Activated naive CD8-positive, alpha-beta T cell treated with anti-CD3 and anti-CD28 coated beads, Interleukin-2, amount 50 U/mL, for 24 hours (primary cell): Measurements from ENCODE around the gene PER1.

Experiments used
- ATAC-seq: fragments of 150-1000 bp; cut with Tn5 transposase; one replicate; pipeline ENCODE4 v1.10.0; 2021
- DNase-seq: peaks from one replicate; pipeline ENCODE4 v3.0.0; 2021
- H3K27ac Mint-ChIP-seq: one replicate; pipeline ENCODE4 v1.8.0; 2021; ENCODE audit warnings: mild to moderate bottlenecking, mixed read lengths
- H3K27me3 Mint-ChIP-seq: one replicate; pipeline ENCODE4 v1.8.0; 2021; ENCODE audit warnings: mixed read lengths
- H3K36me3 Mint-ChIP-seq: one replicate; pipeline ENCODE4 v1.8.0; 2021; ENCODE audit warnings: low read depth, mixed read lengths
- H3K4me1 Mint-ChIP-seq: one replicate; pipeline ENCODE4 v1.8.0; 2021; ENCODE audit warnings: mixed read lengths
- H3K4me3 Mint-ChIP-seq: one replicate; pipeline ENCODE4 v1.8.0; 2021; ENCODE audit warnings: mild to moderate bottlenecking, moderate library complexity, mixed read lengths
- H3K9me3 Mint-ChIP-seq: one replicate; pipeline ENCODE4 v1.8.0; 2021; ENCODE audit warnings: mixed read lengths

PER1 gene

DNA sequence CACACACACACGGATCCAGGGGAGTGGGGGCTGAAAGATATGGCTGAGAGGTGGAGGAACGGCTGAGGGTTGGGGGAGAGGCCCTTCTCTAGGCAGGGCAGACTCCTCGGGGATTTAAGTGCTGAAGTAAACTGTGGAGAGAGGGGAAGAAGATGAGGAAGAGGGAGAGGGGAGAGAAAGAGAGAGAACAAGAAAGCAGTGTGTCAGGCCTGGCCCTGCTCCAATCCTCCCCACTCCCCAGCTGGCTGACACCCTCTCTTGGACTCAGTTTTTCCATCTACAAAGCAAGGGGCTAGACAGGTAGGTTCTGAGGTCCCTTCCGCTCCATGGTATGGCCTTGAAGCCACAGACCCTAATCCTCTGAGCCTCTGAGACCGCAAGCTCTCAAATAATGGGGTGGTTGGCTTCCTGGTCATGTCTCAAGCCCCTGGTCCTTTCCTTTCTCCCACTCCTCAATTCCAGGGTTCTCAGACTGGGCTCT is 8.6 kb upstream of the PER1 start:
- Mint-ChIP-seq H3K4me3 (peak overlapping the region; percentile 85), H3K36me3 (peaks cover 23% of the 10 kb centered on the region), H3K9me3 (no peaks in the 10 kb centered on the region), H3K27me3 (no peaks in the 10 kb centered on the region), H3K27ac (peak overlapping the region; percentile 93), H3K4me1 (peaks cover 60% of the 10 kb centered on the region)
- DNase-seq (peak; percentile 37), ATAC-seq (no peak)

DNA sequence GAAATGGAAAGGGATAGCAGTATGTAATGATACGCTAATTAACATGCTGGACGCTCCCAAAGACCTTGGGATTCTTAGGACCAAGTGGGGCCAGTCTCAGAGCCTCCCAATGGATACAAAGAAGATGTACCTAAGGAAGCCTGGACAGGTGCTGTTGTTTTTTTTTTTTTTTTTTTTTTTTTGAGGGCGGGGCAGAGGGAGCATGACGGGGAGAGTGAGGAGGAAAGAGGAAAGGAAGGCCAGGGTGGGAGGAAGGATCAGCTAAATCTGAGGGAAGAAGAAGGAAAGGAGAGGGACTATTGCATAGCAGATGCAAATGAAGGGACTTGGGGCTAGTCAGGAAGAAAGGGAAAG is 8.0 kb upstream of the PER1 start:
- Mint-ChIP-seq H3K4me3 (peak overlapping the region; percentile 85), H3K27ac (peak overlapping the region; percentile 93), H3K36me3 (peaks cover 23% of the 10 kb centered on the region), H3K9me3 (no peaks in the 10 kb centered on the region), H3K4me1 (peaks cover 63% of the 10 kb centered on the region), H3K27me3 (no peaks in the 10 kb centered on the region)
- no peak for ATAC-seq
- DNase-seq = no peak

DNA sequence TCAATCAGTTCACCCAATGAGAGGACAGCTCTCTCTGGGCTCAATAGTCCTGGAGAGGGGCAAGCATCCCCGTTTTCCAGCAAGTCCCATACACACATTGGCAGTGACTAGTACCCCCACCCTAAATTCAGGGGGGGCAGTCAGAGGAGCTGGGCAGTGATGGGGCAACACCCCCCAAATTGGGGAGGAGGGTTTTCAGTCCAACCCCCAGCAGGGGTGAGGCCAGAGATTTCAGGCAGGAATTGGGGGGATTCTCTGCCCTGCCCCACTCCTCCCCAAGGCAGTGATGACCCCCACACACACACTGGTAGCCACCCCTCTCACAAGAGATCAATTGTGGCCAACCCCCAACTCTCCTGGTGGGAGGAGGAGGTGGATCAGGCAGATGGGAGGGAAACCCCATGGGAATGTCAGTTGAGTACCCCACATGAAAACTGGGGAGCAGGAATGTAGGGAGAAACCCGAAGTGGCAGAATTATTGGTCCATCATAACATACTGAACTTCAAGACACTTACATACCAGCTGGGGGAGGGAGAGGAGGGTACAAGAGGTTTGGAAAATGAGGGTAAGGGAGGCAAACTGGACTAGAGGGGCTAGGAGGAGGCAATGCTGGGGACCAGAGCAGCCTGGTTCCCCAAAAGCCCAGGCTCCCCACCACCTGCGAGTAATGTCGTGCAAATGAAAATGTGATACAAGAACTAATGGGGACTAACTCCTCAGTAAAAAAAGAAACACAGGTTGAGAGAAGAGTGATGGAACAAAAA is 7.4 kb upstream of the PER1 start:
- H3K9me3 Mint-ChIP-seq = no peaks in the 10 kb centered on the region
- DNase-seq = no peak

DNA sequence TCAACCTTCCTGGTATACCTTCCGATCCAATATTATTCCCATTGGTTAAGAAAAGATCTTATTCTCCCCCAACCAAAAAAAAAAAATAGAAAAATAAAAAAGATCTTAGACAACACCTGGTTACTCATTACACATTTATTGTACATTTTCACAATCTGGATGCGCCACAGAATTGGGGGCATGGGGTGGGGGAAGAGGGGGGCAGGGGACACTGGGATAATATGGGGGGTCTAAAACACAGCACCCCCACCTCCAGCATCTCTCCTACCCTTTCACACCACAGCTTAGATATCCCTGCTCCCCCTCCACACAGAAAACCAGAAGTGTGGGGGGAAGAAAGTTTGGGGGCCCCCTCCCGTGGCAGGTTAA is 6.8 kb upstream of the PER1 start:
- no peak for DNase-seq
- peaks cover 63% of the 10 kb centered on the region for H3K4me1 Mint-ChIP-seq
- ATAC-seq = no peak
- peaks cover 23% of the 10 kb centered on the region for H3K36me3 Mint-ChIP-seq
- H3K9me3 Mint-ChIP-seq = no peaks in the 10 kb centered on the region
- no peaks in the 10 kb centered on the region for H3K27me3 Mint-ChIP-seq
- peak overlapping the region; percentile 36 for H3K4me3 Mint-ChIP-seq
- peak overlapping the region; percentile 68 for H3K27ac Mint-ChIP-seq

More for the DNA sequence above, 7.4 kb upstream of the PER1 start:
- ATAC-seq = no peak
- H3K27me3 Mint-ChIP-seq = no peaks in the 10 kb centered on the region
- peaks cover 63% of the 10 kb centered on the region for H3K4me1 Mint-ChIP-seq
- H3K27ac Mint-ChIP-seq = peak overlapping the region; percentile 93
- peak overlapping the region; percentile 30 for H3K4me3 Mint-ChIP-seq
- peaks cover 23% of the 10 kb centered on the region for H3K36me3 Mint-ChIP-seq

DNA sequence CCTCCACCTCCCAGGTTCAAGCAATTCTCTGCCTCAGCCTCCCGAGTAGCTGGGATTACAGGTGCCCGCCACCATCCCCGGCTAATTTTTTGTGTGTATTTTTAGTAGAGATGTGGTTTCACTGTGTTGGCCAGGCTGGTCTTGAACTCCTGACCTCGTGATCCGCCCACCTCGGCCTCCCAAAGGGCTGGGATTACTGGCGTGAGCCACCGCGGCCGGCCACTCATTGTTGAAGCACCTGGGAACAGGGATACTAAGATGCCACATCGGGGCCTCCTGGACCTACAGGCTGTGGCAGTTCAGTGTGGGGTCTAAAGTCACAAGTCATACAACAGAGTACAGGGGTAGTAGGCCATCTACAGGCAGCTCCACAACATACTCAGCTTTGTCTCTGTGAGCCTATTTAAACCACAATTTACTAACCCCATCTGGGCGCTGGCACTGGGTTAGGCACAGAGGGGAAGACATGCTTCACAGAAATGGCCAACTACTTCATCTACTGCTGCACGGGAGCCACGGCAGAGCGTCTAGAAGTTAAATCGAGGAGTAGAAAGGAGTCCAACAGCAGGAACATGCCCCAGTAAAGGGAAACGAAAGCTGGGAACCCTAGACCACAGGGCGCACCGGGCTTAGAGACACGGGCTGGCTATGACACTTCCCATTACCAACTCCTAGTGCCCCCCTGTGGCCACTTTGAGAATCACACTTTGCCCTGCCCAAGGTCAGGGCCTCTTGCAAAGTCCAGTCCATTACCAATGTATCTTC is 6.2 kb upstream of the PER1 start:
- DNase-seq (peak; percentile 94), ATAC-seq (peak; percentile 17)
- H3K27me3 Mint-ChIP-seq = no peaks in the 10 kb centered on the region
- H3K4me3 Mint-ChIP-seq = peak overlapping the region; percentile 36
- no peaks in the 10 kb centered on the region for H3K9me3 Mint-ChIP-seq
- H3K27ac Mint-ChIP-seq = peak overlapping the region; percentile 68
- H3K36me3 Mint-ChIP-seq = peaks cover 25% of the 10 kb centered on the region
- H3K4me1 Mint-ChIP-seq = peaks cover 63% of the 10 kb centered on the region

DNA sequence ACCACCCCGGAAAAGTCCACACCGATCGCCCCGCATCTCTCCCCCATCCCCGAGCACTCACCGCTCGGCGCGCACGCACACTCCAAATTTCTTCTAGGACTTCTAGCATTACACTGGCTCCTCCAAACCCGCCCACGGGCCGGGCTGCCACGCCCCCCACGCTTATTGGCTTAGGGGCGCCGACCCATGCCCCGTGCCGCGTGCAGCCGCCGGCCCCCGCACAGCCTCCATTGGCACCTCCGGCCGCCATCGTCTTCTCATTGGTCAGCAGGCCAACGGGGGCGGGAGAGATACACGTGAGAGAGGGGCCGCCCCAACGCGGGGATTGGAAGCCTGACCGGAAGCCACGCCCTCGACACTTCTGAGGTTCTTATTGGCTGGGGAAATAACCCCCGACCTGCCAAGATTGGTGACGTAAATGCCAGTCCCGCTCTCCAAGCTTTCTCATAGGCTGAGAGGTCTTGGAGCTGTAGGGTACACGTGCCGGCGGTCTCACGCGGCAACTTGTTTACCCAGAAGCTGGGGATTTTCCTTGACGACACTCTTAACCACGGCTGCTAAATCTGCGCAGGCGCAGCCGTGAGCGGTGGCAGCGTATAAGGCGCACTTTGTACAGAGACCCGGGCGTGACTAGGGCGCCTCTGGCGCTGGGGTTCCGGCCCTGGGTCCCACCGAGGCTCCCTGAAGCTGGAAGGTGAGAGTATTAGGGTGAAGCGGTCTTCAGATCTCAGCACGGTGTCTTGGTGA is 4.2 kb upstream of the PER1 start:
- peaks cover 70% of the 10 kb centered on the region for H3K4me1 Mint-ChIP-seq
- H3K27me3 Mint-ChIP-seq = no peaks in the 10 kb centered on the region
- no peak overlapping the region for H3K4me3 Mint-ChIP-seq
- peak; percentile 100 for DNase-seq
- ATAC-seq = peak; percentile 65
- peaks cover 22% of the 10 kb centered on the region for H3K36me3 Mint-ChIP-seq
- no peak overlapping the region for H3K27ac Mint-ChIP-seq
- H3K9me3 Mint-ChIP-seq = no peaks in the 10 kb centered on the region

DNA sequence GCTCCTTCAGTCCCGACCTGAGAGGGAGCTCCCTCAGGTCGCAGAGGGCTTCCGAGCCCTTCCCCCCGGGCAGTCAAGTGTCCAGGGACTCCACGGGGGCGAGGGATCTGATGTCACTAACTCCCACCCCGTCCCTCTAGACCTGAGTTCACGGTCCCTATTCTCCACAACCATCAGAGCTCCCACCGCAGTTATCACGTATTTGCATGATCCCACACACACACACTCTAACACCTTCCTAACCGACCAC is 3.7 kb upstream of the PER1 start:
- Mint-ChIP-seq H3K4me3 (no peak overlapping the region), H3K27ac (no peak overlapping the region), H3K4me1 (peaks cover 67% of the 10 kb centered on the region), H3K36me3 (peaks cover 17% of the 10 kb centered on the region), H3K9me3 (no peaks in the 10 kb centered on the region), H3K27me3 (no peaks in the 10 kb centered on the region)
- DNase-seq = no peak
- ATAC-seq = no peak

DNA sequence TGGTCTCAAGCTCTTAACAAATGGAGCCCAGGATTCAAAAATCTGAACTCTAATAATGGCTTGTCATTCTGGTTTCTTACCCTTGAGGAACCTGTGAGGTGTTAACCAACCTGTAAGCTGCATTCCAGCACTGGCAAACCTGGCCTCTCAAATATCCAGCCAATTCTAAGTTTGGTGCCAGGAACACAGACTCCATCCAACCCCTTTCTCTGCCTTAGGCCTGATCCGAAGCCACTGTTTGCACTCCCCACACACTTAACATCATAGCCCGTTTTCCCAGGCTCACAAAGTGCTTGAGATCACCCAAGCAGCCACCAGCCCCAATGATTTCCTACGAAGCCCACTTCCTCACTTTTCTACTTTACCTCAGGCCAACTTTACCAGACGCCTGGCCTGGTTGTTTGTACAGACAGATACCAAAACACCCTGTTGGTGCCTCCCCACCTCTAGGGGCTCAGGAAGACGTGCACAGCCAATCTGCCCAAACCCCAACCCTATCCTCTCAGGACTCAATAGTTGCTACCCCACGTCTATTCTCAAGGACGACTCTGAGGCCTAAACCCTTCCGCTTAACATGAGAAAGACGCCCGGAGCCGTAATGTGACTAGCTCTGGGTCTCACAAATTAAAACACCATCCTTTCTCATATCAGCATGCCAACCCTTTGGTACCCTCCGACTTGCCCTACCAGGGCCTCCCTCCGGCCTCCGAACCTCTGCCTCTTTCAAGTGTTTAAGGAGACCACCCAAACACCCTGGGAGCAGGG is 3.2 kb upstream of the PER1 start:
- Mint-ChIP-seq H3K9me3 (no peaks in the 10 kb centered on the region), H3K27me3 (no peaks in the 10 kb centered on the region), H3K27ac (no peak overlapping the region), H3K4me1 (peaks cover 66% of the 10 kb centered on the region), H3K36me3 (peaks cover 13% of the 10 kb centered on the region), H3K4me3 (no peak overlapping the region)
- no peak for ATAC-seq
- DNase-seq = no peak

DNA sequence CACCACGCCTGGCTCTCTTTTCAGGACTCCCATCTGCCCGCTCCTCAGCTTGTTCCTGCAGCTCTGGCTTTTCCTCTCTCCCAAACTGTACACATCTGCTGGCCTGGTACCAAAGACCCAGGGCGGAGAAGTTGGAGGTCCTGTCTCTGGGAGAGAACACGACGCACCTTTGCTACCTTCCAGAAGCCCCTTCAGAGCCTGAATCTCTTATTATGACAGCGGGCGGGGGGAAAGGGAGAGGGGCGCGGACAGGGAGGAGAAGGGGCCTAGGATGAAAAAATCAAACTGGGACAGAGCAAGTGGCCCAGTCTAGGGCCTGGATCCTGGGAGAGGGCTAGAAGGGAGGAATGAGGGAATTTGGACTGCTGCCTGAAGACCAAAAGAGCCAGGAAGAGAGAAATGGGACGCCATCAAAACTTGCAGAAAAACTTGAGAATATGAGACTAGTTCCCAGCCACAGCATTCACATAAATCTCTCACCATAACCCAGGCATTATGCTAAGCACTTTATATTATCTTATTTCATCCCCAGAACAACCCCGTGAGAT is 2.5 kb upstream of the PER1 start:
- no peak for ATAC-seq
- DNase-seq = no peak
- Mint-ChIP-seq H3K9me3 (no peaks in the 10 kb centered on the region), H3K4me3 (no peak overlapping the region), H3K4me1 (peaks cover 65% of the 10 kb centered on the region), H3K27me3 (no peaks in the 10 kb centered on the region), H3K36me3 (peaks cover 9% of the 10 kb centered on the region), H3K27ac (no peak overlapping the region)

DNA sequence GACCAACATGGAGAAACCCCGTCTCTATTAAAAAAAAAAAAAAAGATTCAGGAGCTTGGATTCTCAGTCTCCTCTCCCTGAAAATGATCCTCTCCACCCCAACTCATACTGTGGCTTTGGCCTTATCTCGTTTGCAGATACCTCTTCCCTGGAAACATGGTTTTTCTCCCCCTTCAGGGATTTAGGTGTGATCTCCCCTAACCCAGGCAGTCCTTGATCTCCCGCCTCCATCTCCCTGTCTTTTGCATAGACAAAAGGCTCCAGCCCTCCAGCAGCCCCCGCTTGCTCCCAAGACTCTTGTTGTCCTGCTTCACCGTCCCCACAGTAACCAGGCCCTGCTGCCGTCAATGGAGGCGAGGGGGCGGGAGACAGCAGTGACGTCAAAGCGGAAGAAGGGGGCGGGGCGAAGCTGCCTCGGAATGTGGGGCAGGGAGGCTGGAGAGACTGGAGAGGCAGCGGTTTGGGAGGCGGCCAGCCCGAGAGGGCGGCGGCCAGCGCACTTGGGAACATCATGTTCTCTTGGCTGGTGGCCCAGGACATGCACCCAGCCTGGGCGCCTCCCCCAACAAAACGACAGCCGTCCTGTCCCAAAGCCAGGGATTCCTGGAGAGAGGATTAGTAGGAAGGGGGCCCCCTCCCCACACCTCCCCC is 1.9 kb upstream of the PER1 start:
- H3K27ac Mint-ChIP-seq = no peak overlapping the region
- no peaks in the 10 kb centered on the region for H3K27me3 Mint-ChIP-seq
- peaks cover 59% of the 10 kb centered on the region for H3K4me1 Mint-ChIP-seq
- no peak overlapping the region for H3K4me3 Mint-ChIP-seq
- H3K36me3 Mint-ChIP-seq = peaks cover 8% of the 10 kb centered on the region
- H3K9me3 Mint-ChIP-seq = no peaks in the 10 kb centered on the region
- ATAC-seq = peak; percentile 3
- peak; percentile 94 for DNase-seq

DNA sequence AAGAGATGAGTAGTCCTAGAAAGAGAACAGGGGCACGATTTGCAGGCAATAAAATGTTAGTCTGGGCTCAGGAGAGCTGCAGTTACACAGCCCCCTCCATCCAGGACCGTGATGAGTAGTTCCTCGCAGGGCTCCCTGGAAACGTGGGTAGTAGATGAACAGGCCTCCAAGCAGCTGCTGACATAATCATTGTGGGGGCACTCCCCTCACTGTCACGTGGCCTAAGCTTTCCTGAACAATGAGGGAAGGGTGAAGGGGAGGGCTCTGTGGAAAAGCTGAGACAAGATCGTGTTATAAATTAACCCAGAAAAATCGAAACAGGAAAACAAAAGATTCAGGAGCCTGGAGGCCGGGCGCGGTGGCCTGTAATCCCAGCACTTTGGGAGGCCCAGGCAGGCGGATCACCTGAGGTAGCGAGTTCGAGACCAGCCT is 1.3 kb upstream of the PER1 start:
- H3K4me3 Mint-ChIP-seq = no peak overlapping the region
- H3K27ac Mint-ChIP-seq = no peak overlapping the region
- H3K9me3 Mint-ChIP-seq = no peaks in the 10 kb centered on the region
- peaks cover 55% of the 10 kb centered on the region for H3K4me1 Mint-ChIP-seq
- DNase-seq (peak; percentile 74), ATAC-seq (peak; percentile 41)
- peaks cover 10% of the 10 kb centered on the region for H3K36me3 Mint-ChIP-seq
- no peaks in the 10 kb centered on the region for H3K27me3 Mint-ChIP-seq

DNA sequence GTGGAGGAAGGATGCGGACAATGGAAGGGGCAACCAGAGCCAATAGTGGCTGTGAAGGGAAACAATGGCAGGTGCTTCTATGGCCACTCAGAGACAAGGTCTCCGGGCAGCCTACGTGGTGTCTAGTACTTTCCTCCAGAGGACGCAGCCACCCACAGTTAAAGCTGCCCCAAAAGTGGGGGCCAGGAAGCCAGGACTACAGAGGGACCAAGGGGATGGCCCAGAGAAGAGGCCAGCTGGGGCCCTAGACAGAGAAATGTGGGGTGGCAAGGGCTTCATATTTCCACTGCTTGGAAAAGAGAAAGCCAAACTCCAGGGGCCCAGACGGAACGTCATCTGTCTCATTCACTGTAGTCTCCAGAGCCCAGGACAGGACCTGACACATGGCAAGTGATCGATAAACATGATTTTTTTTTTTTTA is 837 bp upstream of the PER1 start:
- DNase-seq (no peak), ATAC-seq (no peak)
- H3K4me1 Mint-ChIP-seq = peaks cover 52% of the 10 kb centered on the region
- H3K27me3 Mint-ChIP-seq = no peaks in the 10 kb centered on the region
- no peak overlapping the region for H3K27ac Mint-ChIP-seq
- H3K36me3 Mint-ChIP-seq = peaks cover 15% of the 10 kb centered on the region
- H3K9me3 Mint-ChIP-seq = no peaks in the 10 kb centered on the region
- no peak overlapping the region for H3K4me3 Mint-ChIP-seq

DNA sequence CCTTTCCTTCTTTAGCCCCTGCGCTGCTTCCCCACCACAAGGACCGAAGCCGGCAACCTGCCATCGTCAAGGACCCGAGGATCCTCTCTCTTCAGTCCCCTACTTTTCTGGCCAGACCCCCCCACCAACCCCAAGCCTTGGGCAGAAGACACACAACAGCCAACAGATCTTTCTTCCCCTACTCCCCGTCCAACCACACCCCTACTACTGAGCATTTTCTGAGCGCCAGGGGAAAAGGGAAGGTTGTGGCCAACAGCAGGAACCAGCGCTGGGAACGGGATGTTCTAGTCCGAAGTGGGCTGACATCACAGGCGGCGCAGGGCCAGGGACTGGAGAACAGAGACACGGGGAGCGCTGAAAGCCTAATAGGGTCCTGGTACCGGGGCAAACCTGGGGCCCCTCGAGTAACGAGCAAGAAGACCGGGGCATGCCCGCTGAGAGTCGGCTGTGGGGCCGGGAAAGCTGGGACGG is 528 bp downstream of the PER1 start:
- no peaks in the 10 kb centered on the region for H3K9me3 Mint-ChIP-seq
- H3K36me3 Mint-ChIP-seq = peaks cover 20% of the 10 kb centered on the region
- H3K27me3 Mint-ChIP-seq = no peaks in the 10 kb centered on the region
- no peak overlapping the region for H3K4me3 Mint-ChIP-seq
- H3K27ac Mint-ChIP-seq = no peak overlapping the region
- ATAC-seq (no peak), DNase-seq (peak; percentile 54)
- H3K4me1 Mint-ChIP-seq = peaks cover 52% of the 10 kb centered on the region
